Bronchial epithelial cell (primary cell): ENCODE results near the gene ARID5B. TPM values are rescaled to one million over a fixed set of nuclear protein-coding genes. Genes with fewer than 3 reads are reported as not detected.
A peak's percentile ranks its signal among the peaks of the same experiment; 100 is the strongest.

Experiments
- DNase-seq: peaks from one replicate; pipeline ENCODE4 v3.0.0-alpha.2; 2010; ENCODE audit warnings: low read depth
- FAIRE-seq: peaks from 2 replicates; lab custom pipeline; 2011; peaks lifted over from hg19 to GRCh38; lab: Jason Lieb, UNC
- H3K27me3 ChIP-seq: 2 replicates; pipeline ENCODE4 v1.5.1; 2011; ENCODE audit warnings: low read length; ENCODE audit not compliant: control insufficient read depth, insufficient read depth
- H3K36me3 ChIP-seq: 2 replicates; pipeline ENCODE4 v1.5.1; 2011; ENCODE audit warnings: low read length; ENCODE audit not compliant: control insufficient read depth, insufficient read depth
- H3K4me3 ChIP-seq: 2 replicates; pipeline ENCODE4 v1.5.1; 2011; ENCODE audit warnings: mild to moderate bottlenecking, low read depth, low read length, control low read depth
- CTCF ChIP-seq: IDR thresholded peaks from 2 replicates; pipeline ENCODE4 v1.5.1; 2011; ENCODE audit warnings: mild to moderate bottlenecking, moderate library complexity, low read length, control low read depth, inconsistent platforms; ENCODE audit not compliant: insufficient read depth, severe bottlenecking
- total RNA-seq: library from RNA; depleted of rRNA; stranded (reverse); fragments of >200 nt; gene quantifications from 2 replicates; pipeline ENCODE4 v1.2.1, GENCODE V29; 2014

ARID5B gene
- total RNA-seq, 1 donor from 2014 or later = 7.1 TPM

GRCh38 chr10:61896854-61897661 is 4.4 kb upstream of the ARID5B start:
- no peaks in the 10 kb centered on the region for H3K36me3 ChIP-seq
- DNase-seq (peak; percentile 74), FAIRE-seq (no peak)
- peak; percentile 78 for TF ChIP-seq CTCF
- H3K27me3 ChIP-seq = no peaks in the 10 kb centered on the region
- peak overlapping the region; percentile 26 for H3K4me3 ChIP-seq

- FAIRE-seq (no peak), DNase-seq (peak; percentile 42)
- peak; percentile 43 for TF ChIP-seq CTCF
- Histone ChIP-seq H3K36me3 (no peaks in the 10 kb centered on the region), H3K4me3 (peak overlapping the region; percentile 26), H3K27me3 (no peaks in the 10 kb centered on the region)
Measured at GRCh38 chr10:61897671-61898434, 3.6 kb upstream of the ARID5B start.

- no peak for TF ChIP-seq CTCF
- no peak for FAIRE-seq
- no peaks in the 10 kb centered on the region for H3K36me3 ChIP-seq
- H3K4me3 ChIP-seq = no peak overlapping the region
- DNase-seq = no peak
- H3K27me3 ChIP-seq = no peaks in the 10 kb centered on the region
Measured at GRCh38 chr10:61898435-61898778, 3.1 kb upstream of the ARID5B start.

GRCh38 chr10:61899069-61899531 is 2.4 kb upstream of the ARID5B start:
- TF ChIP-seq CTCF = no peak
- Histone ChIP-seq H3K36me3 (no peaks in the 10 kb centered on the region), H3K27me3 (no peaks in the 10 kb centered on the region), H3K4me3 (no peak overlapping the region)
- DNase-seq (peak; percentile 91), FAIRE-seq (no peak)

GRCh38 chr10:61899663-61899996 is 1.9 kb upstream of the ARID5B start:
- TF ChIP-seq CTCF = no peak
- Histone ChIP-seq H3K4me3 (peak overlapping the region; percentile 76), H3K27me3 (no peaks in the 10 kb centered on the region), H3K36me3 (no peaks in the 10 kb centered on the region)
- FAIRE-seq (no peak), DNase-seq (no peak)
